ENCODE results near the gene CTCFL.
"Not testable (repeated sequence)": the region's sequence is repeated elsewhere in the genome, so short reads cannot be mapped to it uniquely, and the experiment has no call there.

CTCFL gene

DNA sequence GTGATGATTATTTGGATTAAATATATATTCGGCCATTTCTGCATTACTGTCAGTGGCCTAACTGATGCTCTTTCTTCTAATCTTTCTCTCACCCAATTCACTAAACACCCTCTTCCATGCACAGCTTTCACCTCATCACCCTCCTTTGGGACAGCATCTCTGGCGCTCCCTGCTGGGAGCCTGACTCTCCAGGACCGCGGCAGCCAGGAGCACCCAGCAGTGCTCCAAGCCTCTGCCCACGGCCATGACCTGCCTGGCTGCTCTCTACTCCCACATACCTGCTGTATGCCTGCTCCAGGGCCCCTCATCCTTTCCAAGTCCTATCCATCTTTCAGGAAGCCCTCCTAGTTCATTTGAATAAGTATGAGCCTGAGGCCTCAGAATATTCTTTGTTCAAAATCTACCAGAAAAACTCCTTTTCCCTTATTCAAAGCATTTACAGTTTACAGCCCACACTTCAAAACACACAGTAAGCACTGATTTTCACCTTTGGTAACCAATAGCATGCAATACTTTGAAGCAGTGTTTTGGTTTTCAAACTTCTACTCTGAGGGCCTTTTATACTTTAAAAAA, 15.2 kb downstream of the CTCFL start:
- no peak for DNase-seq (ENCODE audit: low read depth in 2 of 2, low spot score in 1 of 2)

DNA sequence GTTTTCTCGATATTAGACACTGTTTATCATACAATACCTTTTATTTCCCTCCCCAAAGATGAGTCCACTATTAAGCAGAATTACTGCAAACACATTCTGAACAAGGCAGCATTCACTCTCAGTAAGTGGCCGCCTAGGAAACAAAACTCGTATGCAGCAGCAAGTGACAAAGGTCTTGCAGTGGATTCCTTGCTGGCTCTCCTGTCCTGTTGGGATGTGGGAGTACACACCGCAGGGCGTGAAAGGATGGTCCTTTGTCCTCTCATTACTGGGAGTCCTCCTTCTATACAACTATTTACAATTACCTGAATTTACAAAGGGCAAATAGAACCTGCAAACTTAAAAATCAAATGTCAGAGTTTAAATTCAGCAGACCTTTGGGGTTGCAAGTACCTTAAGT, 16.1 kb downstream of the CTCFL start:
- DNase-seq (ENCODE audit: low read depth in 2 of 2, low spot score in 1 of 2): no peak

DNA sequence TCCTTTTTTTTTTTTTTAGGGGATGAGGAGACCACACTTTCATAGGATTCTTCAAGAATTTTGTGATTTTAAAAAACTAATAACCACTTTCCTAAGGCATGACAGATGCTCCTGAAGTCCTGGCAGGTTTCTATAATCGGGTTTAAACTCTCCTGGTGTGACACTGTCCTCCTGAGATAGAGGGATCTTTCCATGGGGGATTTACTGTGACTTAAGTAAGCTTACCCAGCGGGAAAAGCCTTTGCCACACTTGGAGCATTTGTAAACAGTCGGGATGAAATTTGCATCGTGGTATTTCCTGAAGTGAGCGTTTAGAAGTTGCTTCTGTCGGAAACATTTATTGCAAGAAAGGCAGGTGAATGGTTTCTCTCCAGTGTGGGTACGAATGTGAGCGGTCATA, 16.6 kb downstream of the CTCFL start:
- DNase-seq (ENCODE audit: low read depth in 2 of 2, low spot score in 1 of 2): no peak

DNA sequence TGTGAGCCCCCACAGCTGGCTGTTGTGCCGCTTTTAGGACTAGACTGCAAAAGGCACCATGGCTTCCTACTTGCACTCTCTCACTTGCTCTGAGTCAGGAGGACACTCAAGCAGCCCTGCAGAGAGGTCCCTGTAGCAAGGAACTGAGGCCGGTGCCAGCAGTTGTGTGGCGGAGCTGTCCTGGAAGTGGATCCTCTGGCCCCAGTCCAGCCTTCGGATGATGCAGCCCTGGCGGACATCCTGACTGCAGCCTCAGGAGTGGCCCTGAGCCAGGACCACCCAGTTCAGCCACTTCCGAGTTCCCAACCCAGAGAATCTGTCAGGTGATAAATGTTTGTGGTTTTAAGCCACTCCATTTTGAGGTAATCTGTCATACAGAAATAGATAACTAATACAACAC, 17.5 kb downstream of the CTCFL start:
- no peak for DNase-seq (ENCODE audit: low read depth in 2 of 2, low spot score in 1 of 2)

DNA sequence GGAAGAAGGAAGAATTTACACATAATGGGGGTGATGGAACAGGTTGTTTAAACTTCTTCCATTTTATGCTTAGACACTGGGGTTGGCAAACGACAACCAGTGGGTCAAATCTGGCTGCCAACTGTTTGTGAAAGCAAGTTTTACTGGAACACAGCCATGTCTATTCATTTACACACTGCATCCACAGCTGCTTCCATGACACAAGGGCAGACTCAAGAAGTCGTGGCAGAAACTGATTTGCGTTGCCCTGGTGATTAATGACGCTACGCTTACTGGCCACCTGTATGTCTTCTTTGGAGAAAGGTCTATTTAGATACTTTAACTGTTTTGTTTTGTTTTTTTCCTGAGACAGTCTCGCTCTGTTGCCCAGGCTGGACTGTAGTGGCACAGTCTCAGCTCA, 19.0 kb downstream of the CTCFL start:
- no peak for DNase-seq (ENCODE audit: low read depth in 2 of 2, low spot score in 1 of 2)

DNA sequence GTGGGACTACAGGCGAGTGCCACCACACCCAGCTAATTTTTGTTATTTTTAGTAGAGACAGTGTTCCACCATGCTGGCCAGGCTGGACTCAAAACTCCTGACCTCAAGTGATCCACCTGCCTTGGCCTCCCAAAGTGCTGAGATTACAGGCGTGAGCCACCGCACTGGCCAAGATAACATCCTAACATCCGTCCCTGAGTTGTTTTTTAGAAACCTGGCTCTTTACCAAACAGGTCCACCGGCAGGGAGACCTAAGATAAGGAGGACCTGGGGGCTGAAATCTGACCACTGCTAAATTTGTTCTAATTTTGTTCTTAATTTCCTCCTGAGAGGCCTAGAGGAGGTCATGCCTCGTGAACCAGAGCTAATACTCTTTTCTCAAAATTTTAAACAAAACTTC, 20.5 kb downstream of the CTCFL start:
- no peak for DNase-seq (ENCODE audit: low read depth in 2 of 2, low spot score in 1 of 2)

DNA sequence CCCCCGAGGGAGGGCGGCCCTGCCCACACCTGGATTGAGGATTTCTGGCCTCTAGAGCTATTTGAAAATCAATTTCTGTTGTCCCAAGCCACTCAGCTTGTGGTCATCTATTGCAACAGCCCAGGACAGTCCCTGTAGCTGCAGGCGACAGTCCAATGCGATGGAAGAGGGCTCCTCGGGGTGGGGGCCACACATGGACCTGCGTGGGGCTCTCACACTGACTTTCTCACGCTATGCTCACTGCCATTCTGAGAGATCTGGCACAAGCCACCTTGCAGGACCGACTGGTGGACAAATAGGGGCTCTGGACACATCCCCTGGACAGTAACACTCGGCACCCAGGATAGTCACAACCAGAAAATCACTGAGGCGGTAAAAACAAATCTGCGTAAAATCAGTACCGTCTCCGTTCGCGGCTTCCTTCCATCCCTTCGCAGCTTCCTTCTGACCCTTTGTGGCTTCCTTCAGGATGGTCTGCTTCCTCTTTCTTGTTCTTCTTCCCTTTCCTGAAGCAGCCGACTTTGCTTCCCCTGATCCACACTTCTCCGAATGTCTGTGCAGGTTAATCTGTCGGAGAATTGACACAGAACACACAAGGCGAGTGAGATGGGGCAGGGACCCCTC, 21.8 kb downstream of the CTCFL start:
- DNase-seq (ENCODE audit: low read depth in 2 of 2, low spot score in 1 of 2): no peak

DNA sequence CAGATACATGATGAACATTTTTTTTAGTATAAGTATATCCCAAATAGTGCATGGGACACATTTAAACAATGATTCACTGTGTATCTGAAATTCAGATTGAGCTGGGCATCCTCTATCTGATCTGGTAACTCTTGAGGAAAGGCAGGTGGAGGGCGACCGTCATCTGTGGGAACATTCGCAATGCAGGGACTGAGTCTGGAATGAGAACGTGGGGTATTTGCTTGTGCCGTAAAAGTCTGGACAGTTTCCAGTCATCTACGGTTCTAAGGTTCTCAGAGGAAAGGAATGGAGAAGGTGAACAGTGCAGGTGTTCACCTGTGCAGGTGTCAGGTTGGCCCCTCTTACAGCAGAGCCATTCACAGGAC, 22.6 kb downstream of the CTCFL start:
- DNase-seq (ENCODE audit: low read depth in 2 of 2, low spot score in 1 of 2): no peak

DNA sequence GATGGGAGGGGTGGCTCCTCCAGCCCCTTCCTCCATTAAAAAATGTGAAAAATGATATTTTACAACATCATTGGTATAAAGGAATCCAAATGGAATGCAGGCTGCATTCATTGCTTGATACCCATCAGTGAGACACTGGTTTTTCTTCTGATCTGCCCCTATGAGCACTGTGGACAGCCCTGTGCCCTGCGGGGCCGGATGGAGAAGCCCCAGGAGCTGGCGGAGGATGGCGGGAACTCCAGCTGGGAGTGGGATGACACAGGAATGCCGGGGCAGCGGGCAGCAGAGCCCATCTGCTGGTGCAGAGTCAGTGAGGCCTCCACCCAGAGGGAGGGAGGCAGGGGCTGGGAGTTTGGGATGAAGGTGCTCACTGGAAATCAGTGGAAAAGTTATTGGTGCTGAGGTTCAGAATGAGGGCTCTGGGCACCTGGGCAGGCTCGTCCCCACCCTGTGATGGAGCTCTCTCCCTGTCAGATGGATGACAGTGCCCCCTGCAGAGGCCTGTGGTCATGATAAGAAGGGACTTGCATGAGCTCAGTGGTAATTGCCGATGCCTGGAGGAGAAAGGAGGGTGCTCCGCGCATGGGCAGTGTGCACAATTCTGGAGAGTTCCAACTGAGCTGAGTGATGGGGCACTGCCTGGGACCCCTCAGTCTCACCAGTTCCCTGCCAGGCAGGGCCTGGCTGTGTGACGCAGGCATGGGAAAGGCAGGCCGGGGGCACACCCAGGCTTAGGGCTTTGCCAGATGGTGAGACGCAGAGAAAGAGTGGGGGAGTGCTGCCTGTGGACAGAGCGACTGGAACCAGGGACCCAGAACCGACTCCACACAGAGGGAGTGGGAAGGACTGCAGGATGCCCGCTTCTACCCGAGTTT, 23.2 kb downstream of the CTCFL start:
- no peak for DNase-seq (ENCODE audit: low read depth in 2 of 2, low spot score in 1 of 2)

DNA sequence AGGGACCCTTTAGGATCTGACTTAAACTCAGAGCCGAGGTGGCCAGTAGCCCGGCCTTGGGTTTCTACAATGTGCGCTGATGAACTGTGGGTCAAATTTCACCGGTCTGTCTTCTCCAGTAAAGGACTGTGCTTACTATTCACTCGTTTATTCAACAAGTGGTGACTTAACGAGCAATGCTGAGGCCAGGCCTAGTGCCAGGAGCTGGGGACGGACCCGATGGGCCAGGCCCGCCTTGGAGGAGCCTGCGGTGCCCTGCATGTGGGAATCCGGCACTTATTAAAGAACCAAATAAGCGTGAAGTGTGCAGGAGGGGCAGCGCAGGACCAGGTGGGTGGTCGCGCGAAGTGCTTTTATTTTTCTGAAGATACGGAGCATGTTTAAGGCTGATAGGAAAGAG, 24.0 kb downstream of the CTCFL start:
- no peak for DNase-seq (ENCODE audit: low read depth in 2 of 2, low spot score in 1 of 2)

DNA sequence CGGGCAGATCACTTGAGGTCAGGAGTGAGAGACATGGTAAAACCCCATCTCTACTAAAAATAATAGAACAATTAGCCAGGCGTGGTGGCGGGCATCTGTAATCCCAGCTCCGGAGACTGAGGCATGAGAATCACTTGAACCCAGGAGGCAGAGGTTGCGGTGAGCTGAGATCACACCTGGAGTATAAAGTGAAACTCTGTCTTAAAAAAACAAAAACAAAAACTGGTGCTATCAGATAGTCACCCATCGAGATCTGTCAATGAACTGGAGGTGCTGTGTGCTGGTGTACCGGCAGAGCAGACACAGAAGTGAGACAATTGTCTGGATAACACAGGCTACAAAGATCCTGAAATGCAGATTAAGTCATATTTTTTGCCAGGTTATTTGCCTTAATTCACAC, 24.7 kb downstream of the CTCFL start:
- no peak for DNase-seq (ENCODE audit: low read depth in 2 of 2, low spot score in 1 of 2)

DNA sequence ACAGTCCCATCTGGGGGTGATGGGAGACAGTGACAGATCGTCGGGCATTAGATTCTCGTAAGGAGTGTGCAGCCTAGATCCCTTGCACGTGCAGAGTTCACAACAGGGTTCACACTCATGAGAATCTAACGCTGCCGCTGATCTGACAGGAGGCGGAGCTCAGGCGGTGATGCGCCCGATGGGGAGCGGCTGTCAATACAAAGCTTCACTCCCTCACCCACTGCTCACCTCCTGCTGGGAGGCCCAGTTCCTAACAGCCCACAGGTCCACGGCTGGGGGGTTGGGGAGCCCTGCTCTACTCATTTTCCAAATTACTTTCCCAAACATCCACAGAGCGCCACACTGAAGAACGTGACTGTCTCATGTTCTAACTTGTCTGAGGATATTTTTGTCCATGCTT, 25.3 kb downstream of the CTCFL start:
- DNase-seq (ENCODE audit: low read depth in 2 of 2, low spot score in 1 of 2): no peak

DNA sequence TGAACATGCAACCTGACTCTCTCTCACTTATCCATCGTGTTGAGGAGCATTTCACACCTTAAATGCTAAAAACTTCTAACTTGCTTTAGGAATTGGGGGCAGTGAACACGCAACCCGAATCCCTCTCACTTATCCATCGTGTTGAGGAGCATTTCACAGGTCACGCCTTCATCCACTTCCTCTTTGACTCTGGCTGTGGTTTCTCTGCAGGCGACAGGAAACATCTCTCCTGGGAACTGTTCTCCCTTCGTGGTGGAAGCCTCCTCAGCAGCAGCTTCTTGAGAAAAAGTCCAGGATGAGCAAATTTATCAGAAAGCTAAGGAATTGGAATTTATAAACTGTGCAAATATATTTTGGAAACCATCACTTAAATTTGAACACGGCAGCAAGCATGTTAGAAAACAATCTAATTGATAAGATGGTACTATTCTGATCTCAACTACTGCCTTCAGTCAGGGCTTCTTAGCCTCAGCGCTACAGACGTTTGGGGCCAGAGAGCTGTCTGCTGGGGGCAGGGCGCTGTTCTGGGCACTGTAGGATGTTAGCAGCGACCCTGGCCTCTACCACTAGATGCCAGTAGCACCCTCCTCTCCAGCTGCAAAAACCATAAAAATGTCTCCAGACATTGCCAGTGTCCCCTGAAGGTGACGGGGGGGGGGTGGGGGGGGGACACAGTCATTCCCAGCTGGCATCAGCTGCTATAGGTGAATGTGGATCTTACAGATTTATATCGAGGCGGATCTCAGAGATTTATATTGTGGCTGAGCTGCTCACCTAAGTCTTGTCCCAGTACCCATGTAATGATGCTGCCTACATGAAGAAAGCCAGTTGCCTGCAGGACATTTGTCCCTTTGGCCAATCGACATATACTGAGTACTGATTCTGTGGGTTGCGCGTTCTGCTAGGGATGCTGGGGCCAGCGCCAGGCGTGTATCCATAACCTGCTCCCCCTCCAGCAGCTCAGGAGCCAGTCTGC, 26.2 kb downstream of the CTCFL start:
- no peak for DNase-seq (ENCODE audit: low read depth in 2 of 2, low spot score in 1 of 2)

DNA sequence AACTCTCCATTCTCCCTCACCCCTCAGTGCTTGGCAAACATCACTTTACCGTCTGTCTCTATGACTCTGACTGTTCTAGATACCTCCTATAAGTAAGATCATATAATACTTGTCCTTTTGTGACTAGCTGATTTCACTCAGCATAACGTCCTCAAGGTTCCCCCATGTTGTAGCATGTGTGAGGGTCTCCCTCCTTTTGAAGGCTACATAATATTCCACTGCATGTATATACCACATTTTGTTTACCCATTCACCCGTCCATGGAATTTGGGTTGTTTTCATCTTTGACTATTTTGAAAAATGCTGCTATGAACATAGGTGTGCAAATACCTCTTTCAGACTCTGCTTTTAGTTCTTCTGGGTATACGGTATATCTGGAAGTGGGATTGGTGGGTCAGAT, 28.3 kb downstream of the CTCFL start:
- DNase-seq (ENCODE audit: low read depth in 2 of 2, low spot score in 1 of 2): no peak

DNA sequence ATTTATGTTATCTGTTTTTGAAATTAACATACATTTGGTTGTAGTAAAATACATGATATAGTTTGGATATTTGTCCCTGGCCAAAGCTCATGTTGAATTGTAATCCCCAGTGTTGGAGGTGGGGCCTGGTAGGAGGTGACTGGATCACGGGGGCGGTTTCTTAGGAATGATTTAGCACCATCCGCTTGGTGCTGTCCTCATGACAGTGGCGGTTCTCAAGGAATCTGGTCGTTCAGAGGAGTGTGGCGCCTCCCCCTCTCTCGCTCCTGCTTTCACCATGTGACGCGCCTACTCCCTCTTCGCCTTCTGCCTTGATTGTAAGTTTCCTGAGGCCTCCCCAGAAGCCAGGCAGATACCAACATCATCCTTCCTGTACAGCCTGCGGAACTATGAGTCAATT, 29.0 kb downstream of the CTCFL start:
- no peak for DNase-seq (ENCODE audit: low read depth in 2 of 2, low spot score in 1 of 2)

DNA sequence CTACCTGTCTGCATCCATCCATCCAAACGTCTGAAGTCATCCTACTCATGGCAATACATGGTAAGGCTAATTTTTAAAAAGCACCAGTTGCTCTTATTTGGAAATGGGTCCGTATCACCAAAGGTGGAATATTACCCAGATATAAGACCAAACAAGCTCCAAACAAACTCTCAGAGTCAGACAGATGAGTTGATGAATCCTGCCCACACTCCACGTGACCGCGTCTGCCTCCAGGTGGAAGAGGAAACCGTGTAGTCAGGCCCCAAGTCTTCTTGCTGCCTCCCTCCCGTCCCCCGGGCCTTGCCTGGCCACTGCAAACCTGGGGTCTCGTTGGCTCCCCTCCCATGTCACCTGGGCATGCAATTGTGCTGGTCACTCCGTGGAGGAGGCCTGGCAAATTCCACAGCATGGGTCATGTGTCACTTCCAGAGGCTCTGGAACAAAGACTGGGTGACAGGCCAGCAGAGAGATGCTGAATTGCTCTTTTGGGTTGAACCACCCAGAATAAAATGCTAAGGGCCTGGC, 31.8 kb downstream of the CTCFL start:
- no peak for DNase-seq (ENCODE audit: low read depth in 2 of 2, low spot score in 1 of 2)

DNA sequence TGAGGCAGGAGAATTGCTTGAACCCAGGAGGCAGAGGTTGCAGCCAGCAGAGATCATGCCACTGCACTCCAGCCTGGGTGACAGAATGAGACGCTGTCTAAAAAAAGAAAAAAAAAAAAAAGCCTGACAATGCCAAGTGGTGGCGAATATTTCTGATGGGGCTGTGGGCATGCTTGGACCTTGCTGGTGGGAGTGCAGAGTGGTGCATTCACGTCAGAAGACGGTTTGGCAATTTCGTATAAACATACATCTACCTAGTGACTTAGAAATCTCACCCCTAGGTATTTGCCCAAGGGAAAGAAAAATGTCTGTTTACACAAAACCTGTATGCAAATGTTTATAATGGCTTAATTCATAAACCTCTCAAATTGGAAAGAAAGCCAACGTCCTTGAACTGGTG, 33.6 kb downstream of the CTCFL start:
- DNase-seq (ENCODE audit: low read depth in 2 of 2, low spot score in 1 of 2): no peak

DNA sequence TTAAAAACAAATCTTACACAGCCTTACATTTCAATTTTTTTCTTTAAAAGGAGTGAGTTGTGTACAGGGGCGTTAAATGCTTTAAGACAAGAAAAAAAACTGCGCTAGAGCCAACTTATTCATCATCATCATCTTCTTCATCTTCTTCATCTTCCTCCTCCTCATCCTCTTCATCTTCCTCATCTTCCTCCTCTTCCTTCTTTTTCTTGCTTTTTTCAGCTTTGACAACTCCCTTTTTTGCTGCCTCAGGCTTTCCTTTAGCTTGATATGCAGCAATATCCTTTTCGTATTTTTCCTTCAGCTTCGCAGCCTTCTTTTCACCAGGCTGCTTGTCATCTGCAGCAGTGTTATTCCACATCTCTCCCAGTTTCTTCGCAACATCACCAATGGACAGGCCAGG, 36.7 kb downstream of the CTCFL start:
- DNase-seq (ENCODE audit: low read depth in 2 of 2, low spot score in 1 of 2): not testable (repeated sequence)

DNA sequence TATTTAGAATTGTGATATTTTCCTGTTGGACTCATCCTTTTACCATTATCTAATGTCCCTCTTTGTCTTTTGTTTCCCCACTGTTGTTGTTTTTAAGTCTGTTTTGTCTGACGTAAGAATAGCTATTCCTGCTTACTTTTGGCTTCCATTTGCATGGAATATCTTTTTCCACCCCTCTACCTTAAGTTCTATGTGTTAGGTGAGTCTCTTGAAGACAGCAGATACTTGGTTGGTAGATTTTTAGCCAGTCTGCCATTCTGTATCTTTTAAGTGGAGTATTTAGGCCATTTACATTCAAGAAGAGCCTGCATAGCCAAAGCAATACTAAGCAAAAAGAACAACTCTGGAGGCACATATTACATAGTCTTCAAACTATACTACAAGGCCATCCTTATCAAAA, 39.2 kb downstream of the CTCFL start:
- DNase-seq (ENCODE audit: low read depth in 2 of 2, low spot score in 1 of 2): no peak

DNA sequence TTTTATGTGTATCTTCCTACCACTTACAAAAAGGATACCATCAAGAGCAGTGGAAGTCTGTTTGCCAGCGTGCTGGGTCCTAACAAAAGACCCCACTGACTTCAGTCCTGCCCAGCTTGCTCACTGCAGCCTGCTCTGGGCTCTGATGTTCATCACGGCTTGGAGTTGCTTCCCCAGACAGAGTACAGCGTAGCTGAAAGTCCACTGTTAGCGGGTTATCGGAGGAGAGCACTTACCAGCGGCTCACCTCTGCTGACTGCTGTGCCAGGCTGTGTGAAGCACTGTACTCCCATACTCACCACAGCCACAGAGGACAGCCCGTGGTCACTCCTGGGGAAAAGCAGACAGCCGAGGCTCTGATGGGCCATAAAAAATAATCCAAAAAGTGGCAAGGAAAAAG, 40.2 kb downstream of the CTCFL start:
- DNase-seq (ENCODE audit: low read depth in 2 of 2, low spot score in 1 of 2): no peak
